A549 (cell line): ENCODE data around the gene KLHL9. TPM values are rescaled to one million over a fixed set of nuclear protein-coding genes. Genes with fewer than 3 reads are reported as not detected.

Experiments
- ATAC-seq, 2 experiments: fragments of 200-7000 bp in 1 of 2; fragments of >200 bp in 1 of 2; cut with Nextera tagmentation in 1 of 2; cut with Tn5 transposase in 1 of 2; 3 replicates each; pipeline versions ENCODE4 v1.8.0 to v1.9.1; 2018 to 2020; ENCODE audit warnings: mild to moderate bottlenecking in 1 of 2, moderate library complexity in 1 of 2
- CTCF ChIA-PET: fragments of 300-600 bp; sonication (Branson Sonifier 250); formaldehyde crosslinking; extraction: SDS; loops from one replicate; lab custom pipeline; 2021; ENCODE audit warnings: antibody characterized with exemption, inconsistent platforms; lab: Yijun Ruan, JAX
- POLR2A ChIA-PET: fragments of 350-600 bp; formaldehyde crosslinking; extraction: SDS; loops from one replicate; lab custom pipeline; 2021; ENCODE audit warnings: antibody characterized with exemption, inconsistent platforms; lab: Yijun Ruan, JAX
- DNase-seq, 2 experiments: peaks; one replicate each; pipeline versions ENCODE4 v3.0.0 to v3.0.0-alpha.2; 2011 to 2016; ENCODE audit warnings: low read depth in 1 of 2, low spot score in 1 of 2
- FAIRE-seq: peaks from 2 replicates; lab custom pipeline; 2011; peaks lifted over from hg19 to GRCh38; lab: Jason Lieb, UNC
- H3K27ac ChIP-seq, 2 experiments: fragments of >200 bp; sonication (Bioruptor Twin); formaldehyde crosslinking; 3 replicates each; pipeline ENCODE4 v1.5.1; 2016 to 2017
- H3K4me1 ChIP-seq: fragments of >200 bp; sonication (Bioruptor Twin); formaldehyde crosslinking; 3 replicates; pipeline ENCODE4 v1.6.1; 2016
- H3K4me2 ChIP-seq: fragments of >200 bp; sonication (Bioruptor Twin); formaldehyde crosslinking; 3 replicates; pipeline ENCODE4 v1.6.1; 2016
- H3K4me3 ChIP-seq: fragments of >200 bp; sonication (Bioruptor Twin); formaldehyde crosslinking; 3 replicates; pipeline ENCODE4 v1.5.1; 2016
- H3K9me3 ChIP-seq: fragments of >200 bp; sonication (Bioruptor Twin); formaldehyde crosslinking; 3 replicates; pipeline ENCODE4 v1.6.1; 2016
- ATOH8 ChIP-seq: fragments of 250-450 bp; sonication (Bioruptor Pico); IDR thresholded peaks from 2 replicates; pipeline ENCODE4 v1.5.0; 2020; ENCODE audit warnings: low read depth, mild to moderate bottlenecking, moderate library complexity
- CBX2 ChIP-seq: fragments of 200-600 bp; sonication (generic); IDR thresholded peaks from 2 replicates; pipeline ENCODE4 v1.6.1; 2016; ENCODE audit warnings: low read depth, mild to moderate bottlenecking, borderline replicate concordance
- CBX8 ChIP-seq: fragments of 200-600 bp; sonication (generic); IDR thresholded peaks from 2 replicates; pipeline ENCODE4 v1.6.1; 2016
- CHD2 ChIP-seq: fragments of 150-350 bp; IDR thresholded peaks from 2 replicates; pipeline ENCODE4 v1.6.1; 2014; ENCODE audit warnings: low read length; ENCODE audit not compliant: partially characterized antibody
- HOXA7 ChIP-seq: fragments of 250-450 bp; sonication (Bioruptor Pico); IDR thresholded peaks from 2 replicates; pipeline ENCODE4 v1.5.0; 2020; ENCODE audit warnings: mild to moderate bottlenecking, moderate library complexity
- HOXB13 ChIP-seq: fragments of 250-450 bp; sonication (Bioruptor Pico); IDR thresholded peaks from 2 replicates; pipeline ENCODE4 v1.5.0; 2020; ENCODE audit warnings: low read depth, mild to moderate bottlenecking, moderate library complexity
- JUN ChIP-seq, 2 experiments: fragments of >200 bp; sonication (Bioruptor Twin); formaldehyde crosslinking; IDR thresholded peaks; 2 replicates in 1 of 2; 3 replicates in 1 of 2; pipeline ENCODE4 v1.6.1; 2016 to 2017
- KDM5A ChIP-seq: fragments of 200-600 bp; sonication (generic); IDR thresholded peaks from 2 replicates; pipeline ENCODE4 v1.6.1; 2016; ENCODE audit warnings: antibody characterized with exemption, mild to moderate bottlenecking
- MAX ChIP-seq: IDR thresholded peaks from 2 replicates; pipeline ENCODE4 v1.6.1; 2012
- MAZ ChIP-seq: fragments of 150-350 bp; IDR thresholded peaks from 2 replicates; pipeline ENCODE4 v1.6.1; 2014; ENCODE audit warnings: antibody characterized with exemption, low read depth, low read length, borderline replicate concordance
- NPAS2 ChIP-seq: fragments of 250-450 bp; sonication (Bioruptor Pico); IDR thresholded peaks from 2 replicates; pipeline ENCODE4 v1.8.0; 2022; ENCODE audit warnings: mild to moderate bottlenecking, moderate library complexity, borderline replicate concordance
- POLR2A ChIP-seq: IDR thresholded peaks from 2 replicates; pipeline ENCODE4 v1.6.1; 2012; ENCODE audit warnings: mild to moderate bottlenecking, low read length
- POLR2AphosphoS2 ChIP-seq: conservative IDR thresholded peaks from 2 replicates; pipeline ENCODE4 v1.6.1; 2012; ENCODE audit warnings: low read length, improper control_type of control experiment, inconsistent platforms
- RAD21 ChIP-seq, 2 experiments: fragments of >200 bp in 1 of 2; sonication (Bioruptor Twin) in 1 of 2; formaldehyde crosslinking in 1 of 2; IDR thresholded peaks in 1 of 2; conservative IDR thresholded peaks in 1 of 2; 2 replicates in 1 of 2; 3 replicates in 1 of 2; pipeline ENCODE4 v1.6.1; 2012 to 2018; ENCODE audit warnings: inconsistent platforms in 1 of 2
- RNF2 ChIP-seq: fragments of 200-600 bp; sonication (generic); IDR thresholded peaks from 2 replicates; pipeline ENCODE4 v1.6.1; 2016; ENCODE audit warnings: low read depth, mild to moderate bottlenecking, antibody characterized with exemption, moderate library complexity, borderline replicate concordance
- SMC3 ChIP-seq: fragments of >200 bp; sonication (Bioruptor Twin); formaldehyde crosslinking; IDR thresholded peaks from 3 replicates; pipeline ENCODE4 v1.6.1; 2018; ENCODE audit warnings: inconsistent platforms
- TP53 ChIP-seq: fragments of 250-450 bp; sonication (Bioruptor Pico); IDR thresholded peaks from 2 replicates; pipeline ENCODE4 v1.5.0; 2021; ENCODE audit warnings: mild to moderate bottlenecking, moderate library complexity
- ZNF302 ChIP-seq: fragments of 250-450 bp; sonication (Bioruptor Pico); IDR thresholded peaks from 2 replicates; pipeline ENCODE4 v1.9.0; 2021; ENCODE audit warnings: inconsistent platforms, mild to moderate bottlenecking, moderate library complexity
- ZSCAN20 ChIP-seq: fragments of 250-450 bp; sonication (Bioruptor Pico); IDR thresholded peaks from 2 replicates; pipeline ENCODE4 v1.8.0; 2022; ENCODE audit warnings: mild to moderate bottlenecking, moderate library complexity
- WGBS: methylation state at CpG from one replicate; pipeline ENCODE4 v1.1.6; 2017; ENCODE audit errors: missing lambda C conversion rate; 5-methylcytosine and 5-hydroxymethylcytosine counted together
- polyA plus RNA-seq, 4 experiments: library from polyadenylated mRNA; depleted of rRNA in 3 of 4; stranded (reverse); fragments of >200 nt; fragmentation: RNase III in 1 of 4; extraction: RNeasy Plus Mini Kit Qiagen cat#74134 plus additional on column Dnase treatment in 1 of 4; gene quantifications; 2 replicates in 3 of 4; 3 replicates in 1 of 4; pipeline ENCODE4 v1.2.3, GENCODE V29; 2011 to 2017
- TF ChIP-seq, protein P1 (sequence below): fragments of 450-650 bp; IDR thresholded peaks from 2 replicates; pipeline ENCODE4 v1.6.1; 2014; ENCODE audit warnings: antibody characterized with exemption
- TF ChIP-seq, protein P2 (sequence below): fragments of >200 bp; sonication (Bioruptor Twin); formaldehyde crosslinking; IDR thresholded peaks from 3 replicates; pipeline ENCODE4 v1.6.1; 2016

Gene KLHL9
- polyA plus RNA-seq, 2 of the 4 experiments (the other 2 are of a cell fraction): 18.6 to 27.4 TPM

DNA sequence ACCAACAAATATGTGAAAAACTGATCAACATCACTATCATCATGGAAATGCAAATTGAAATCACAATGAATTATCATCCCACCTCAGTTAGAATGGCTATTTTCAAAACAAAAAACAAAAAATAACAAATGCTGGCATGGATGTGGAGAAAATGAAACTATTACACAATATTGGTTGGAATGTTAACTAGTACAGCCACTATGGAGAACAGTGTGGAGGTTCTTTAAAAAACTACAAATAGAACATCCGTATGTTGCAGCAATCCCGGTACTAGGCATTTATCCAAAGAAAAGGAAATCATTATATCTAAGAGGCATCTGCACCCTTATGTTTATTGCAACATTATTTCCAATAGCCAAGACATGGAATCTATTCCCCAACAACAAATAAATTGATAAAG is 21.1 kb downstream of the KLHL9 start (continued):
- TF ChIP-seq HOXA7 (CRISPR knock-in tag): no peak
- TF ChIP-seq NPAS2: no peak
- TF ChIP-seq ATOH8 (CRISPR knock-in tag): no peak
- no peak for TF ChIP-seq ZNF302
- TF ChIP-seq CHD2: no peak

DNA sequence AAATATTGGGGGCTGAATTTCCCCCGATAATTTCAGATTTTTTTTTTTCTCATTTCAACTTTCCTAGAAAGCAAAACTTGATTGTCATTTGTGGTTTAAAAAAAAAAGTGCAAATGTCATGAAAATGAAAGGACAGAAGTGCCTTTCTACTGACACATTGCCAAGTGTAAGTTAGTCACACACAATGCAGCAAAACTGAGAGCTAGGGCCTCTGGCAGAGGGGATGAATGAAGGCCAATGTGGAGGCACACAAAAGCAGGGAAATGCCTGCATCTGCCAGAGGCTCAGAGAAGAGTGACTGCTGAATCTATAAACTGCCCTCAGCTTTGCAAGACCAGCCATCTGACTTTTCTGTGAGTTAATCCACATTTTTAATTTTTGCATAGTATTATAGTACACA is 23.3 kb downstream of the KLHL9 start:
- no peak overlapping the region for H3K4me3 ChIP-seq
- FAIRE-seq (no peak), DNase-seq (no peak), ATAC-seq (no peak)
- H3K4me2 ChIP-seq: no peak overlapping the region
- CTCF ChIA-PET: interaction anchor here (1.0 to 2.3 kb wide), 2 partner anchors 18 to 84 kb away, joined by 4 to 7 read pairs; no protein-coding TSS in a partner anchor
- H3K9me3 ChIP-seq: no peaks in the 10 kb centered on the region
- POLR2A ChIA-PET: no interaction called here
- H3K4me1 ChIP-seq: no peaks in the 10 kb centered on the region
- no peak overlapping the region for H3K27ac ChIP-seq
- no peak for TF ChIP-seq POLR2AphosphoS2
- TF ChIP-seq, protein P1, sequence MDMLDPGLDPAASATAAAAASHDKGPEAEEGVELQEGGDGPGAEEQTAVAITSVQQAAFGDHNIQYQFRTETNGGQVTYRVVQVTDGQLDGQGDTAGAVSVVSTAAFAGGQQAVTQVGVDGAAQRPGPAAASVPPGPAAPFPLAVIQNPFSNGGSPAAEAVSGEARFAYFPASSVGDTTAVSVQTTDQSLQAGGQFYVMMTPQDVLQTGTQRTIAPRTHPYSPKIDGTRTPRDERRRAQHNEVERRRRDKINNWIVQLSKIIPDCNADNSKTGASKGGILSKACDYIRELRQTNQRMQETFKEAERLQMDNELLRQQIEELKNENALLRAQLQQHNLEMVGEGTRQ: no peak
- TF ChIP-seq ZSCAN20 (CRISPR knock-in tag): no peak
- TF ChIP-seq CHD2: no peak
- no peak for TF ChIP-seq KDM5A
- no peak for TF ChIP-seq MAZ
- no peak for TF ChIP-seq HOXB13 (CRISPR knock-in tag)
- TF ChIP-seq SMC3: no peak
- TF ChIP-seq RNF2: no peak
- TF ChIP-seq RAD21 (conservative IDR thresholded peaks at IDR 0.05 in 1 of 2, IDR thresholded peaks at IDR 0.05 in 1 of 2): no peak
- TF ChIP-seq, protein P2, sequence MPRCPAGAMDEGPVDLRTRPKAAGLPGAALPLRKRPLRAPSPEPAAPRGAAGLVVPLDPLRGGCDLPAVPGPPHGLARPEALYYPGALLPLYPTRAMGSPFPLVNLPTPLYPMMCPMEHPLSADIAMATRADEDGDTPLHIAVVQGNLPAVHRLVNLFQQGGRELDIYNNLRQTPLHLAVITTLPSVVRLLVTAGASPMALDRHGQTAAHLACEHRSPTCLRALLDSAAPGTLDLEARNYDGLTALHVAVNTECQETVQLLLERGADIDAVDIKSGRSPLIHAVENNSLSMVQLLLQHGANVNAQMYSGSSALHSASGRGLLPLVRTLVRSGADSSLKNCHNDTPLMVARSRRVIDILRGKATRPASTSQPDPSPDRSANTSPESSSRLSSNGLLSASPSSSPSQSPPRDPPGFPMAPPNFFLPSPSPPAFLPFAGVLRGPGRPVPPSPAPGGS: no peak
- WGBS: 13% methylated on average over 1 of the region's 1 CpG

GRCh38 chr9:21305213-21305612 is 30.0 kb downstream of the KLHL9 start, which contains the start of gene IFNA5:
IFNA5 (minus strand) TSS chr9:21305313; CDS start chr9:21305256, 57 bp downstream.
- Histone ChIP-seq H3K4me2 (no peak within 1 kb of the TSS), H3K9me3 (no peaks in the 10 kb centered on the region; the same call in 2 of the 3 replicates), H3K27ac (no peak within 1 kb of the TSS), H3K4me1 (no peaks in the 10 kb centered on the region), H3K4me3 (no peak within 1 kb of the TSS)
- FAIRE-seq (peak; percentile 23), ATAC-seq (no peak), DNase-seq (no peak)
- TF ChIP-seq HOXB13 (CRISPR knock-in tag): no peak
- TF ChIP-seq CBX2: no peak
- TF ChIP-seq CBX8: no peak
- TF ChIP-seq JUN (IDR thresholded peaks at IDR 0.05): no peak
- no peak for TF ChIP-seq MAX
- TF ChIP-seq TP53 (CRISPR knock-in tag): no peak
- no peak for TF ChIP-seq POLR2A
- 28% methylated on average over 2 of the region's 2 CpGs for WGBS
- CTCF ChIA-PET: interaction anchor here (1.1 kb wide), 1 partner anchor 69 kb away, joined by 4 read pairs; no protein-coding TSS in a partner anchor
- POLR2A ChIA-PET: no interaction called here
